ENCODE results near the gene TBC1D2B. TPM values are rescaled to one million over a fixed set of nuclear protein-coding genes. Genes with fewer than 3 reads are reported as not detected.

Gene TBC1D2B
- total RNA-seq, 1 experiment from 2014 or later, result 17.6 TPM

DNA sequence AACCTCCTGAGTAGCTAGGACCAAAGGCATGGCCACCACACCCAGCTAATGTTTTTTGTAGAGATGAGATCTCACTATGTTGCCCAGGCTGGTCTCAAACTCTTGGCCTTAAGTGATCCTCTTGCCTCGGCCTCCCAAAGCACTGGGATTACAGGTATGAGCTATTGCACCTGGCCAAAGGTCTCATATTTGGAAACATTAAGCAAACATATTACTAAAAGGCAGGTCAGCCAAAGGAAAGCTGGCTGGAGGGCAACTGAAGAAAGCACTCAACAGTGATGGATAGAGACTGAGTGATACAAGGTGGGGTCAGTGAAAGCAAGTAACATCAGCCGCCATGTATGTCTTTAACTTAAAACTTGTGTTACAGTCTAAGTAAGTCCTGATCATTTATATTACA lies 57.5 kb downstream of the TBC1D2B start:
- Histone ChIP-seq H2BK20ac (ENCODE audit: low read depth, low read length, poor library complexity, severe bottlenecking) (no peak overlapping the region), H3K14ac (ENCODE audit: insufficient read depth, low read length) (no peak overlapping the region), H2BK120ac (ENCODE audit: low read depth, low read length, poor library complexity, severe bottlenecking) (no peak overlapping the region), H3K9ac (ENCODE audit: extremely low read depth, insufficient read length, low read length) (no peak overlapping the region), H2BK5ac (ENCODE audit: insufficient read length, low read length) (no peak overlapping the region), H3K56ac (ENCODE audit: insufficient read length, low read depth, low read length) (no peak overlapping the region), H4K8ac (replicated peaks; ENCODE audit: insufficient read length, low read depth, low read length) (no peak overlapping the region), H3K27me3 (ENCODE audit: insufficient read depth, low read length) (no peaks in the 10 kb centered on the region), H3T11ph (ENCODE audit: low read length) (no peak overlapping the region), H4K5ac (ENCODE audit: insufficient read length, low read depth, low read length) (no peak overlapping the region), H3K18ac (ENCODE audit: insufficient read length, low read depth, low read length) (no peak overlapping the region), H4K20me1 (ENCODE audit: control insufficient read depth, insufficient read depth, insufficient read length) (no peaks in the 10 kb centered on the region), H3K4ac (ENCODE audit: low read depth, low read length) (no peak overlapping the region), H3K79me2 (ENCODE audit: insufficient read depth, low read length) (no peaks in the 10 kb centered on the region), H3K4me1 (ENCODE audit: insufficient read depth, low read length) (no peaks in the 10 kb centered on the region), H2AK5ac (ENCODE audit: insufficient read length, low read length) (no peak overlapping the region), H3K4me2 (ENCODE audit: insufficient read depth, insufficient read length, low read length) (no peak overlapping the region), H3K23me2 (ENCODE audit: insufficient read length, low read depth, low read length, poor library complexity, severe bottlenecking) (no peaks in the 10 kb centered on the region), H3K9me3 (ENCODE audit: control insufficient read depth, low read depth, low read length) (no peaks in the 10 kb centered on the region), H2BK12ac (ENCODE audit: insufficient read length, low read depth, low read length) (no peak overlapping the region), H3K79me1 (ENCODE audit: insufficient read depth, low read depth, low read length, poor library complexity, severe bottlenecking) (no peaks in the 10 kb centered on the region), H4K91ac (ENCODE audit: insufficient read length, low read depth, low read length) (no peak overlapping the region), H2BK15ac (ENCODE audit: low read depth, low read length) (no peak overlapping the region), H3K27ac (ENCODE audit: insufficient read length, low read depth, low read length) (no peak overlapping the region), H2AFZ (ENCODE audit: low read length) (no peak overlapping the region), H3K23ac (ENCODE audit: insufficient read length, low read depth, low read length) (no peak overlapping the region)
- no CpG with 5 or more reads among the region's 2 CpGs for WGBS (ENCODE audit: extremely low coverage, insufficient read length, low lambda C conversion rate)
- Mint-ChIP-seq H3K27me3 (ENCODE audit: low read depth) (no peaks in the 10 kb centered on the region), H3K4me1 (peaks cover 4% of the 10 kb centered on the region in 2 experiments), H3K27ac (no peak overlapping the region), H3K36me3 (ENCODE audit: insufficient read depth in 1 of 3, low read depth in 3 of 3) (peaks cover 3 to 15% (median 11%) of the 10 kb centered on the region in 3 experiments; a peak in 5 of 7 replicates), H3K4me3 (no peak overlapping the region), H3K9me3 (no peaks in the 10 kb centered on the region)
- TF ChIP-seq, protein P1, sequence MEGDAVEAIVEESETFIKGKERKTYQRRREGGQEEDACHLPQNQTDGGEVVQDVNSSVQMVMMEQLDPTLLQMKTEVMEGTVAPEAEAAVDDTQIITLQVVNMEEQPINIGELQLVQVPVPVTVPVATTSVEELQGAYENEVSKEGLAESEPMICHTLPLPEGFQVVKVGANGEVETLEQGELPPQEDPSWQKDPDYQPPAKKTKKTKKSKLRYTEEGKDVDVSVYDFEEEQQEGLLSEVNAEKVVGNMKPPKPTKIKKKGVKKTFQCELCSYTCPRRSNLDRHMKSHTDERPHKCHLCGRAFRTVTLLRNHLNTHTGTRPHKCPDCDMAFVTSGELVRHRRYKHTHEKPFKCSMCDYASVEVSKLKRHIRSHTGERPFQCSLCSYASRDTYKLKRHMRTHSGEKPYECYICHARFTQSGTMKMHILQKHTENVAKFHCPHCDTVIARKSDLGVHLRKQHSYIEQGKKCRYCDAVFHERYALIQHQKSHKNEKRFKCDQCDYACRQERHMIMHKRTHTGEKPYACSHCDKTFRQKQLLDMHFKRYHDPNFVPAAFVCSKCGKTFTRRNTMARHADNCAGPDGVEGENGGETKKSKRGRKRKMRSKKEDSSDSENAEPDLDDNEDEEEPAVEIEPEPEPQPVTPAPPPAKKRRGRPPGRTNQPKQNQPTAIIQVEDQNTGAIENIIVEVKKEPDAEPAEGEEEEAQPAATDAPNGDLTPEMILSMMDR (conservative IDR thresholded peaks at IDR 0.05), result no peak
- no peak for DNase-seq

All from H9 (cell line).